Activated naive CD4-positive, alpha-beta T cell treated with Interleukin-2 at 50 U/mL for 16 hours (primary cell): ENCODE results near the gene DTX2.
"Not testable (repeated sequence)": the region's sequence is repeated elsewhere in the genome, so short reads cannot be mapped to it uniquely, and the experiment has no call there.

Source experiments
- DNase-seq: peaks from one replicate; pipeline ENCODE4 v3.0.0-alpha.2; 2020

DTX2 gene

GRCh38 chr7:76495717-76496116 is 34.2 kb downstream of the DTX2 start:
- not testable (repeated sequence) for DNase-seq

- not testable (repeated sequence) for DNase-seq
Measured at GRCh38 chr7:76497918-76498582, 36.5 kb downstream of the DTX2 start.

DNA sequence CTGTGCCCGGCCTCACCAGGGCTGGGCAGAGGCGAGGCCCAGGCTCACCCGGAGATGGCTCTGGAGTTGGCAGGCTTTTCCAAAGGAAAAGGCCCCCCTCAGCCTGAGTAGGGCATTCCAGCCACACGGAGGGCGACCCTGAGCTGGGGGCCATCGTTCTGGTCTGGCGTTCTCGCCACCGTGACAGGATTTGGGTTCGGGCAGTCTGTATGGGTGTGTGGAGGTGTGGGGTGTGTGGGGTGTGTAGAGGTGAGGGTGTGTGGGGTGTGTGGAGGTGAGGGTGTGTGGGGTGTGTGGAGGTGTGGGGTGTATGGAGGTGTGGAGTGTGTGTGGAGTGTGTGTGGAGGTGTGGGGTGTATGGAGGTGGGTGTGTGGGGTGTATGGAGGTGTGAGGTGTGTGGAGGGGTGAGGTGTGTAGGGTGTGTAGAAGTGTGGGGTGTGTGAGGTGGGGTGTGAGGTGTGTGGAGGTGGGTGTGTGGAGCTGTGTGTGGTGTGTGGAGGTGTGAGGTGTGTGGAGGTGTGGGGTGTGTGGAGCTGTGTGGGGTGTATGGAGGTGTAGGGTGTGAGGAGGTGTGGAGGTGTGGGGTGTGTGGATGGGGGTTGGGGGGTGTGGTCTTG is 37.2 kb downstream of the DTX2 start:
- DNase-seq, result not testable (repeated sequence)

DNA sequence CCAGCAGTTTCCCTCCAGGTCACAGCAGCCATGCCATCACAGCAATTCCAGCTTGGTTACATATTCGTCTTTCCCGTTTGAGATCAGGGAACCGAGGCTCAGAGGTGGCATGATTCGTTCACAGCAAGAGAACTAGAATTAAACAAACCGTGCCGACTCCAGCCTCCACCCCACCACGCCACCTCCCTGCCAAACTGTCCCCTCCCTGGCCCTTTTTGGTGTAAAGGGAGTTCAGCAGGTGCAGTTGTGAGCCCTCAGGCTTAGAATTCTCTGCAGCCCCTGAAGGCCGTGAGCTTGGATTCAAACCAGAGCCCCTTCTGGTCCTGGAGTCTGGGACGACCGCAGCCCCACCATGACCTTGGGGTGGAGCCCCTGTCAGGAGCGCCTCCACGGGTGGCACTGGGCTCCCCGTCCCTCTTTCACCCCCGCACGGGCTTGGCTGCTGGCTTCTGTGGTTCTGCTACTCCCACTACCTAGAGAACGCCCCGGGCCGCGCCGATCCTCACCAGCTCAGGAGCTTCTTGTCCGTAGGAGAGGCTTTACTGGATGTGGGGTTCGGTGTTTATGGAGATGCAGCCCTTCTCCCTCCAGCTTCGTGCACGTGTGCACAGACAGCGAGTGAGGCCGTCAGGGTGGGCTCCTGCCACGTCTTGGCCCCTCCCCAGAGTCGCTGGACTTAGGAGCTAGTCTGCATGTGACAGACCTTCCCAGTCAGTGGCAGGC is 37.9 kb downstream of the DTX2 start:
- DNase-seq, result not testable (repeated sequence)

- not testable (repeated sequence) for DNase-seq
Measured at GRCh38 chr7:76499924-76500241, 38.4 kb downstream of the DTX2 start.

DNA sequence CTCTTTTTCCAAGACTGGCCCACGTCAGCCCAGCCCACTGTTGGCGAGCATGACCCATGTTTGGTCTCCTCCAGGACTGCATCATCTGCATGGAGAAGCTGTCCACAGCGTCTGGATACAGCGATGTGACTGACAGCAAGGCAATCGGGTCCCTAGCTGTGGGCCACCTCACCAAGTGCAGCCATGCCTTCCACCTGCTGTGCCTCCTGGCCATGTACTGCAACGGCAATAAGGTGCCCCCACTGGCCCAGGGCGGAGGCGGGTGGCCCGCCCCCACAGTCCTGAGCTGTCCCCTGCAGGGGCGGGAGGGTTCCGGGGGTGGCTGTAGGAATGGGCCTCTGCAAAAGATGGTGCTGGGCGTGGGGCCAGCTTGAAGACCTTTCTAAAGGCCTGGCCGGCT is 40.7 kb downstream of the DTX2 start:
- DNase-seq, result not testable (repeated sequence)

- not testable (repeated sequence) for DNase-seq
Measured at GRCh38 chr7:76502836-76503235, 41.3 kb downstream of the DTX2 start.

DNA sequence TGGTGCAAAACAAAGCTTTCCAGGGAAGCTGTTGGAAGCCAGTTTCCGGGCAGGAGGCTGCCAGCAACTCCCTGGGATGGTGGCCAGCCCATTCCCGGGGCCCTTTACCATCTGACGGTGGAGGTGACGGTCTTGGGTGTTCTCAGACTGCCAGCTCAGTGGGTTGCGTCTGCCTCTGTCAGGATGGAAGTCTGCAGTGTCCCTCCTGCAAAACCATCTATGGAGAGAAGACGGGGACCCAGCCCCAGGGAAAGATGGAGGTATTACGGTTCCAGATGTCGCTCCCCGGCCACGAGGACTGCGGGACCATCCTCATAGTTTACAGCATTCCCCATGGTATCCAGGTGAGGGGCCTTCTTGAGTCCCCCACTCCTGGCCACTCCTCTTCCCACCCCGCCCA is 41.7 kb downstream of the DTX2 start:
- DNase-seq, result not testable (repeated sequence)

- DNase-seq, result not testable (repeated sequence)
Measured at GRCh38 chr7:76504351-76505167, 43.0 kb downstream of the DTX2 start.

- DNase-seq, result no peak
Measured at GRCh38 chr7:76505168-76506080, 43.9 kb downstream of the DTX2 start.

GRCh38 chr7:76506081-76506440 is 44.6 kb downstream of the DTX2 start:
- DNase-seq, result no peak

DNA sequence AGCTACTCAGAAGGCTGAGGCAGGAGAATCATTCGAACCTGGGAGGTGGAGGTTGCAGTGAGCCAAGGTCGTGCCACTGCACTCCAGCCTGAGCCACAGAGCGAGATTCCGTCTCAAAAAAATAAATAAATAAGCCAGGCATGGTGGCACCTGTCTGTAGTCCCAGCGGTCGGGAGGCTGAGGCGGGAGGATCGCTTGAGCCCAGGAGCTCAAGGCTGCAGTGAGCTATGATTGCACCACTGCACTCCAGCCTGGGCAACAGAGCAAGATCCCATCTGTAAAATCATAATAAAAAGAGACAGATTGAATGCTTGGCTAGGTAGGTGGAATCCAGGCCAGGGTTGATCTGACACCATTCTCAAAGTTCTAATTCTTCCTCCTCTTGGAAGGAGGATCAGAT is 45.1 kb downstream of the DTX2 start:
- DNase-seq, result not testable (repeated sequence)

GRCh38 chr7:76507723-76508406 is 46.4 kb downstream of the DTX2 start:
- no peak for DNase-seq

- no peak for DNase-seq
Measured at GRCh38 chr7:76509931-76510877, 48.7 kb downstream of the DTX2 start, which contains the start of gene UPK3B. UPK3B (plus strand) TSS chr7:76510552; CDS start chr7:76510653, 101 bp downstream.

GRCh38 chr7:76511200-76511910 is 49.8 kb downstream of the DTX2 start:
- not testable (repeated sequence) for DNase-seq

- DNase-seq, result not testable (repeated sequence)
Measured at GRCh38 chr7:76511911-76512885, 50.7 kb downstream of the DTX2 start.

- no peak for DNase-seq
Measured at GRCh38 chr7:76512941-76513816, 51.7 kb downstream of the DTX2 start.
